Colonic mucosa (tissue), 4 donors: ENCODE data around the gene RNU2-63P. TPM values are rescaled to one million over a fixed set of nuclear protein-coding genes. Genes with fewer than 3 reads are reported as not detected.
A peak's percentile ranks its signal among the peaks of the same experiment; 100 is the strongest.

Source experiments
- DNase-seq: peaks from one replicate; pipeline ENCODE4 v3.0.0-alpha.2; 2020
- H3K27ac ChIP-seq: fragments of 200-600 bp; one replicate; pipeline ENCODE4 v1.8.0; 2021
- H3K27me3 ChIP-seq: fragments of 200-600 bp; one replicate; pipeline ENCODE4 v1.8.0; 2021
- H3K36me3 ChIP-seq: fragments of 200-600 bp; one replicate; pipeline ENCODE4 v1.8.0; 2021
- H3K4me1 ChIP-seq: fragments of 200-600 bp; one replicate; pipeline ENCODE4 v1.8.0; 2021; ENCODE audit warnings: mild to moderate bottlenecking
- H3K4me3 ChIP-seq: fragments of 200-600 bp; one replicate; pipeline ENCODE4 v1.8.0; 2021
- H3K9ac ChIP-seq, 2 donors: one replicate each; pipeline ENCODE4 v1.7.0; 2013; ENCODE audit warnings: control low read depth in 2 of 2, low read depth in 2 of 2, low read length in 2 of 2
- H3K9me3 ChIP-seq: fragments of 200-600 bp; one replicate; pipeline ENCODE4 v1.8.0; 2021
- intact Hi-C: fragments of 100-400 bp; cut with DNase I; formaldehyde crosslinking; loops from one replicate; pipeline ENCODE4 v1.14.1; 2022
- total RNA-seq, 2 donors: library from RNA; stranded (reverse); fragmentation: NEBNext Ultra II Directional in 1 of 2; extraction: Animal tissue kit (Norgen Biotek cat#: 25700) in 1 of 2; gene quantifications; one replicate each; pipeline ENCODE4 v1.2.1, GENCODE V29; 2021
- TF ChIP-seq, protein P1 (sequence below): fragments of 200-600 bp; IDR thresholded peaks from one replicate; pipeline ENCODE4 v1.8.0; 2022; ENCODE audit warnings: antibody characterized with exemption, mild to moderate bottlenecking
- donor health status: healthy.
- donor health status: DM: no; HTN: no; CAD: no.
- donor health status: DM: no; HTN: no; CAD: no.

RNU2-63P gene
- total RNA-seq, 2 donors from 2014 or later = 2.3 to 5.7 TPM

DNA sequence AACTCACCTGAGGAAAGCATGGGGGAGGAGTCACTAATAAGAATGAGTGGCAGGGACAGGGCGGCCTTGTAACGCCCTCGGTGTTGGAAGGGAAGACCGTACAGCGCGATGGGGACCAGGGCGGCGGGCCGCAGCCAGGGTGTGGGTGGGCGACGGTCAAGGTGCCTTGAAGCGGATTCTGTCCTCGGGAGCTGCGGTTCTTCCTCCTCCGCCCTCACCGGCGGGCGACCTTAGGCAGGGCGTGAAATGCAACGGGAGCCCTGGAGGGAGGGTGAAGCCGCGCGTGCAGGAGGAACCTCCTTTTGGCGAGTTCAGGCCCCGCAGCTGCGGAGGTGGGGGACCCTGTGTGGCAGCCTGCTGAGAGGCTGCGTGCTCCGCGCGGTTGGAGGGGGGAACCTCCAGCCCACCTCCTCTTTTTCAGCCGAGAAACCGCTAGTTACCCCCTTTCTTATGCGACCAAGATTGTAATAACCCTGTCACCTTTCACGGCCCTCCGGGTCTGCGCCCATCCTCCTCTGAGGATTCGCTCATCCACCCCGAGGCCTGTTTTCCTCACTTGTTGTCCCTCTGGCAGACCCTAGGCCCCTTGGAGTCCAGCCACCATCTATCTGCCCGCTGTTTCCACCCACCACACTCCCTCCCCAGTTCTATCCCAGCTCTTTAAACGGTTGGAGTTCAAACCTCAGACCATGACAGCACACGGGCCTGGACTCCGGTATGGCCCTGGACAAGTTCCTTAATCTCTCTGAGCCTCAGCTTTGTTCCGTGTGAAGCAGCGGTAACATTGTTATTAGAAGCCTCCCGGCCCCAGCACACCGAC is 823 bp upstream of the RNU2-63P start:
- no peaks in the 10 kb centered on the region for H3K9me3 ChIP-seq
- peak overlapping the region; percentile 67 to 89 for H3K9ac ChIP-seq
- H3K36me3 ChIP-seq = no peaks in the 10 kb centered on the region
- no peaks in the 10 kb centered on the region for H3K27me3 ChIP-seq
- H3K27ac ChIP-seq = peak overlapping the region; percentile 69
- H3K4me3 ChIP-seq = peak overlapping the region; percentile 47
- peak; percentile 76 for DNase-seq
- intact Hi-C loops = no loop called here
- H3K4me1 ChIP-seq = no peaks in the 10 kb centered on the region
- TF ChIP-seq, protein P1, sequence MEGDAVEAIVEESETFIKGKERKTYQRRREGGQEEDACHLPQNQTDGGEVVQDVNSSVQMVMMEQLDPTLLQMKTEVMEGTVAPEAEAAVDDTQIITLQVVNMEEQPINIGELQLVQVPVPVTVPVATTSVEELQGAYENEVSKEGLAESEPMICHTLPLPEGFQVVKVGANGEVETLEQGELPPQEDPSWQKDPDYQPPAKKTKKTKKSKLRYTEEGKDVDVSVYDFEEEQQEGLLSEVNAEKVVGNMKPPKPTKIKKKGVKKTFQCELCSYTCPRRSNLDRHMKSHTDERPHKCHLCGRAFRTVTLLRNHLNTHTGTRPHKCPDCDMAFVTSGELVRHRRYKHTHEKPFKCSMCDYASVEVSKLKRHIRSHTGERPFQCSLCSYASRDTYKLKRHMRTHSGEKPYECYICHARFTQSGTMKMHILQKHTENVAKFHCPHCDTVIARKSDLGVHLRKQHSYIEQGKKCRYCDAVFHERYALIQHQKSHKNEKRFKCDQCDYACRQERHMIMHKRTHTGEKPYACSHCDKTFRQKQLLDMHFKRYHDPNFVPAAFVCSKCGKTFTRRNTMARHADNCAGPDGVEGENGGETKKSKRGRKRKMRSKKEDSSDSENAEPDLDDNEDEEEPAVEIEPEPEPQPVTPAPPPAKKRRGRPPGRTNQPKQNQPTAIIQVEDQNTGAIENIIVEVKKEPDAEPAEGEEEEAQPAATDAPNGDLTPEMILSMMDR = no peak

DNA sequence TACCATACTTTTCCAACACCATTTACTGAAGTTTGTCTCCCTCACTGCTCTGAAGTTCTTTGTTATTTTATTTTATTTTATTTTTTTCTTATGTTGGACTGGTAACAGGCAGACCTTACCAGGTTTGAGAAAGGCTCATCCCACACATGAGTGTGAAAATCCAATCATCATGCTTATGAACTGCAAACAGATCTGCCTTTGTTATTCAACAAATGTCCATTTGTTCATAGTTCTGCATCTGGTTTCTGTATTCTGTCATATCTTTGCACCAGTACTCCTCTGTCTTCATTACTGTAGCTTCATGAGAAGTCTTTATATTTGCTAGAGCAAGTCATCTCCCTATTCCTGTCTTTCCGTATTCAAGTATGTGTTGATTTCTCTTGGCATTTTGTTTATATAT is 5.3 kb downstream of the RNU2-63P start:
- Histone ChIP-seq H3K9me3 (no peaks in the 10 kb centered on the region), H3K4me3 (no peak overlapping the region), H3K36me3 (no peaks in the 10 kb centered on the region), H3K27ac (no peak overlapping the region), H3K27me3 (no peaks in the 10 kb centered on the region), H3K9ac (no peak overlapping the region), H3K4me1 (no peaks in the 10 kb centered on the region)
- DNase-seq = no peak
- TF ChIP-seq, protein P1 = no peak
- intact Hi-C loops = no loop called here

DNA sequence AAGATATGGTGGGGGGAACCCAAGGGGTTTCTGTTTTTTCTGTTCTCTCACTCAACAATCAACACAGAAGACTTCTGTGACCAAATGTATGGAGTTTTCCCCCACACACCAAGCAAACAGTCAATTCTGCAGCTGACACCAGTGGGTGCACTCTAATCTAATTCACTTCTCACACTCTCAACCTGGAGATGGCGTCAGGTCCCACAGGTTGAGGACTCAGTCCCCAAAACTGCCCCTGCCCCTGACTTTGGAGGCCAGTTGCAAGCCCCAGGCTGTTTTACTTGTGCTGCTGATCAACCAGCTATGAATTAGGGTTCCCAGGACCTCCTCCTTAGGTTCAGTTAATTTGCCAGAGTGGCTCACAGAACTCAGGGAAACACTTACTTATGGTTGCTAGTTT is 6.2 kb downstream of the RNU2-63P start:
- Histone ChIP-seq H3K9me3 (no peaks in the 10 kb centered on the region), H3K4me1 (no peaks in the 10 kb centered on the region), H3K27ac (no peak overlapping the region), H3K27me3 (no peaks in the 10 kb centered on the region), H3K9ac (no peak overlapping the region), H3K4me3 (no peak overlapping the region), H3K36me3 (no peaks in the 10 kb centered on the region)
- TF ChIP-seq, protein P1 = no peak
- no peak for DNase-seq
- intact Hi-C loops = no loop called here

DNA sequence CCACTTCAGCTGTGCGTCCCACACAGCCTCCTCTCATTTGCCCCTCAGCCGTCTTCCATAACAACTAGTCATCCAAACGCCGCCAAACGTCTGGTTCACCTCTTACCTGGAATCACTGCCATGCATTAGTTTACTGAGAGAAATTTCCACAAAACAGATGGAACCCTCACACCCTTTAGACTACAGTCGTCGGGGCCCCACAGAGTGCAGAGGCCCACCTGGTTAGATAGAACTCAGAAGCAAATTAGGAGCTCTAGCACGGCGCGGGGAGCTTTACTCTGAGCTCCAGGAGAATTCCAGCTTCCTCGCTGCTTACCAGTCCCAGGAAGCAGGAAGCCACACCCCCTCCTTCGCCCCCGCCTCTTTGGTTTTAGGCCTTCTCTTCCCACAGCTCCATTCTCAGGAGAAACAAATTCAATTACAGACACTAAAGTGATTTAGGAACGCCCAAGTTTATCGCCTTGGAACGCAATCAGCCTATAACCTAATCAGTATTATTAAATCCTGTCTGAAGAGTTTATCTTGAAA is 9.4 kb downstream of the RNU2-63P start:
- intact Hi-C loops = loop anchor here (10.0 kb wide), 1 partner anchor 158 kb away; no protein-coding TSS in a partner anchor
- TF ChIP-seq, protein P1 = no peak
- Histone ChIP-seq H3K27me3 (no peaks in the 10 kb centered on the region), H3K4me3 (no peak overlapping the region), H3K4me1 (no peaks in the 10 kb centered on the region), H3K9me3 (no peaks in the 10 kb centered on the region), H3K36me3 (no peaks in the 10 kb centered on the region), H3K9ac (no peak overlapping the region), H3K27ac (no peak overlapping the region)
- no peak for DNase-seq

DNA sequence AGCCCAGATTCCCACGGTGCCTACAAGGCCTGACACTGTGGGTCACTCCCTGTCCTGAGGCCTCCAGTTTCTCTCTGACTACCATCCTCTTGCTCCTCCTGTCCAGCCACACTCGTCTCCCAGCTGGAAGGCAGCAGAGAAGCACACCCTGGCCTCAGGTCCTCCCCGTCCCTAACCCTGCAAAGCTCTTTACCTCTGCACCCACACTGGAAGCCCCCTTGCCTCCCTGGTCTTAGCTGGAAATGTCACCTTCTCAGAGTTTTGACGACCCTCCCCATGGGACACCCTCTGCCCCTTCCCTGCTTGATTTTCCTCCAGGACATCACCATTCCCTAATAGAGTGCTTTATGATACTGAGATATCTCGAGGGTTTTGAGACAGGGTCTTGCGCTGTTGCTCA is 10.6 kb downstream of the RNU2-63P start:
- Histone ChIP-seq H3K36me3 (no peaks in the 10 kb centered on the region), H3K4me3 (no peak overlapping the region), H3K27ac (no peak overlapping the region), H3K9me3 (no peaks in the 10 kb centered on the region), H3K27me3 (no peaks in the 10 kb centered on the region), H3K9ac (no peak overlapping the region), H3K4me1 (no peaks in the 10 kb centered on the region)
- TF ChIP-seq, protein P1 = no peak
- no peak for DNase-seq
- intact Hi-C loops = loop anchor here (10.0 kb wide), 1 partner anchor 159 kb away; no protein-coding TSS in a partner anchor
